SJSA1 (cell line): Measurements from ENCODE around the gene NYAP2. TPM values are rescaled to one million over a fixed set of nuclear protein-coding genes. Genes with fewer than 3 reads are reported as not detected.

Experiments
- DNase-seq, 2 experiments: peaks; one replicate each; pipeline ENCODE4 v3.0.0-alpha.2; 2015 to 2020; ENCODE audit warnings: low spot score in 2 of 2, low read depth in 1 of 2
- H3K27ac ChIP-seq: fragments of 250-450 bp; sonication (Bioruptor Pico); 2 replicates; pipeline ENCODE4 v1.5.1; 2020; ENCODE audit warnings: mild to moderate bottlenecking, moderate library complexity
- H3K27me3 ChIP-seq: fragments of 250-450 bp; sonication (Bioruptor Pico); replicated peaks from 2 replicates; pipeline ENCODE4 v1.5.1; 2020; ENCODE audit warnings: mild to moderate bottlenecking, moderate library complexity
- H3K36me3 ChIP-seq: fragments of 250-450 bp; sonication (Bioruptor Pico); 2 replicates; pipeline ENCODE4 v1.5.1; 2020; ENCODE audit warnings: mild to moderate bottlenecking
- H3K4me1 ChIP-seq: fragments of 250-450 bp; sonication (Bioruptor Pico); replicated peaks from 2 replicates; pipeline ENCODE4 v1.6.1; 2021; ENCODE audit warnings: mild to moderate bottlenecking
- H3K4me3 ChIP-seq: fragments of 250-450 bp; sonication (Bioruptor Pico); 2 replicates; pipeline ENCODE4 v1.5.1; 2020; ENCODE audit warnings: mild to moderate bottlenecking
- H3K9me3 ChIP-seq: fragments of 250-450 bp; sonication (Bioruptor Pico); replicated peaks from 2 replicates; pipeline ENCODE4 v1.5.1; 2020; ENCODE audit warnings: mild to moderate bottlenecking
- total RNA-seq: library from RNA; depleted of rRNA; stranded (reverse); fragments of >200 nt; shearing (Covaris generic); gene quantifications from 2 replicates; pipeline ENCODE4 v1.2.3, GENCODE V29; 2014

Gene NYAP2
- total RNA-seq, 1 experiment from 2014 or later = not detected

DNA sequence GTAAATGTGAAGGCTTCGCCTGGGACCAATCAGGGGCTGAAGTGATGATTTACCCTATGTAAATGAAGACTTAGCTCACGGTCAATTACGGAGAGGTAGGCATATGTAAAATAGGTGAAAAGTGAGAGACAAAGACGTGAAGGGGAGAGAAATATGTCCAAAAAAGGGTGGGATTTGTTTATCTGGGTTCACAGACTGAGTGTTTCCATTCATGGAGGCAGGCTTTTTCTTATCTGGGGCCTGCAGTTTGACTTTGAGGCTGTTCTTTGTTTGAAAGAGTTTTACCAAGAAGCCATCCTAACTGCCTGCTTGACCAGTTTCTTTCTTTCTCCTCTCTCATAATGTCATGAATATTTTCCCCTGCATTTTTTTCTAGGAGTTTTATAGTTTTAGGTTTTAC is 202.7 kb downstream of the NYAP2 start:
- no peak overlapping the region for H3K27ac ChIP-seq

DNA sequence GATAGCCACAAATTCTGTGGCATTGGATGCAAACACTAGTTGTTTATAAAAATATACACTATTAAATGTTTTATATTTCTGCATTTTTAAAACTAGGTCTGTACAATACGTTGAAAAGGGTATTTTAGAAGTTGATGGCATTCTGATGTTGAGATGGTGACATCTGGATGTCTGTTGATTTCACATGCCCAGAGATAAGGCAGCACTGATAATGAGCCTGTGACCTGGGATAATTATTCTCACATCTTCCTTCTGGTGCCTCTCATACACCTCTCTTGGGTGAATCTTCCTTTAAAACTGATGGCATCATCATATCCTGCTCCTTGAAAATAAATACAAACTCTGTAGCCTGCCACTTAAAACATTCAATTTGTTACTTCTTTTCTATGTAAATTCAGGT is 208.6 kb downstream of the NYAP2 start:
- Histone ChIP-seq H3K4me1 (no peaks in the 10 kb centered on the region), H3K9me3 (no peaks in the 10 kb centered on the region), H3K27ac (no peak overlapping the region), H3K36me3 (no peaks in the 10 kb centered on the region), H3K4me3 (no peak overlapping the region), H3K27me3 (peaks cover 7% of the 10 kb centered on the region; the same call in 1 of the 2 replicates)
- DNase-seq = no peak

More for the DNA sequence above, 202.7 kb downstream of the NYAP2 start:
- H3K4me1 ChIP-seq = no peaks in the 10 kb centered on the region
- no peak for DNase-seq
- H3K36me3 ChIP-seq = no peaks in the 10 kb centered on the region
- H3K27me3 ChIP-seq = no peaks in the 10 kb centered on the region
- no peaks in the 10 kb centered on the region for H3K9me3 ChIP-seq
- H3K4me3 ChIP-seq = no peak overlapping the region

DNA sequence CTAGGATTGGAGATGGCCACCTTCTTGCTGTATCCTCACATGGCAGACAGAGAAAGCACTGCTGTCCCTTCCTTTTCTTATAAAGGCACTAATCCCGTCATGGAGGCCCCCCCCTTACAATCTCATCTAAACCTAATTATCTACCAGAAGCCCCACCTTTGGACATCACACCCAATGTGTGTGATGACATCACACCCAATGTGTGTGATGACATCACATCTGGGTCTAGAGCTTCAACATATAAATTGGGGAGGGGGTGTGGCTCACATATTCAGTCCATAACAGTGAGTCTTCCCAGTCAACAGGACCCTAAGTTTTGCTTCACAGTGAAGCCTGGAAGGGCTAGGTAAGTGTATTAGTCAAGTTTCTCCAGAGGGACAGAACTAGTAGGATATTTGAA is 213.1 kb downstream of the NYAP2 start:
- Histone ChIP-seq H3K4me1 (no peaks in the 10 kb centered on the region), H3K27me3 (peaks cover 7% of the 10 kb centered on the region; the same call in 1 of the 2 replicates), H3K9me3 (no peaks in the 10 kb centered on the region), H3K27ac (no peak overlapping the region), H3K36me3 (no peaks in the 10 kb centered on the region), H3K4me3 (no peak overlapping the region)
- no peak for DNase-seq

DNA sequence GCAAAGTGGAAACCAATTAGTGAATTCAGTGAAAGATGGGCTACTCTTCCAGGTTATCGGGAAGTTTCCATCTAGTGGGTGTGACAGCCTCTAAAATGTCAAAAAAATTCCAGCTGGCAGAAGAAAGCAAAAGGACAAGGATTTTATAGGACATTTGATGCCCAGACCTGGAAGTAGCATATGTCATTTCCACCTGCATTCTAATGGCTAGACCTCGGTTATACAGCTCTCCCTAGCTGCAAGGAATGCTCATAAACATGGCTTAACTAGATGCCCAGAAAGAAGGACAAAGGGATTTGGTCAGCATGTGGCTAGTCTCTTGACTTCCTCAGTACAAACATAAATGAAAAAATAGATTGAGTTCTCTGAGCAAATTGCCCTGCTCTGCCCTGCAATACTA is 215.4 kb downstream of the NYAP2 start:
- Histone ChIP-seq H3K27me3 (no peaks in the 10 kb centered on the region), H3K4me3 (no peak overlapping the region), H3K9me3 (no peaks in the 10 kb centered on the region), H3K27ac (no peak overlapping the region), H3K36me3 (no peaks in the 10 kb centered on the region), H3K4me1 (no peaks in the 10 kb centered on the region)
- no peak for DNase-seq

DNA sequence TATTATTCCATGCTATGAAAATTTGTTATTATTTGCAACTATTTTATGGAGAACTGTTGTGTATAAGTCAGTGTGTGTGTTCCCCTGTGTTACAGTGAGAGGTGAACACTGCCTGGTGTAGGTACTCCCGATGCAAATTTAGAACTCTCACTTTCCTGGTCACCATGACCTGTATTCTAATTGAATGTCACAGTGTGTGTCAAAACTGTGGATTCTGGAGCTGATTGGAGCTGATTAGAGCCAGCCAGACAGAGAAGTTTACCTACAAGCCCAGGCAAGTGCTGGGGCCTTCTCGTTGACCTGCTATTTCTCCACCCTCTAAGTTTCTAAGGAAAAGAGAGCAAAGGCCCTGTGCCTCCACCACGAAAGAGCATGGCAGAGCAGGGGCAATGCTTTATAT is 216.0 kb downstream of the NYAP2 start:
- no peaks in the 10 kb centered on the region for H3K27me3 ChIP-seq
- no peak for DNase-seq
- H3K4me1 ChIP-seq = no peaks in the 10 kb centered on the region
- no peaks in the 10 kb centered on the region for H3K36me3 ChIP-seq
- no peak overlapping the region for H3K27ac ChIP-seq
- H3K4me3 ChIP-seq = no peak overlapping the region
- no peaks in the 10 kb centered on the region for H3K9me3 ChIP-seq

DNA sequence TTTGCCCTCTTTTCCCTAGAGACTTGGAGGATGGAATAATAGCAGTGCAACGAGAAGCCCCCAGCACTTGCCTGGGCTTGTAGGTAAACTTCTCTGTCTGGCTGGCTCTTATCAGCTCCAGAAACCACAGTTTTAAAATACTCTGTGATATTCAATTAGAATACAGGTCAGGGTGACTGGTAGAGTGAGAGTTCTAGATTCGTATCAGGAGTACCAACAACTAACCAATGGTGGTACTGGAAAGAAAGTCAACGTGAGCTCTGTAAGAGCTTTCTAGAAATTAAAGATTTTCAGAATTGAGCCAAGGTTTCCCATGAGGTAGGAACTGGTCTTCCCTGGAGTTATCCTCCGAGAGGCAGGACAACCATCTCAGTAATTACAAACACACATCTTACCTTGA is 216.9 kb downstream of the NYAP2 start:
- H3K27ac ChIP-seq = no peak overlapping the region
- no peaks in the 10 kb centered on the region for H3K27me3 ChIP-seq
- H3K4me1 ChIP-seq = no peaks in the 10 kb centered on the region
- H3K36me3 ChIP-seq = no peaks in the 10 kb centered on the region
- no peaks in the 10 kb centered on the region for H3K9me3 ChIP-seq
- DNase-seq = no peak
- no peak overlapping the region for H3K4me3 ChIP-seq

DNA sequence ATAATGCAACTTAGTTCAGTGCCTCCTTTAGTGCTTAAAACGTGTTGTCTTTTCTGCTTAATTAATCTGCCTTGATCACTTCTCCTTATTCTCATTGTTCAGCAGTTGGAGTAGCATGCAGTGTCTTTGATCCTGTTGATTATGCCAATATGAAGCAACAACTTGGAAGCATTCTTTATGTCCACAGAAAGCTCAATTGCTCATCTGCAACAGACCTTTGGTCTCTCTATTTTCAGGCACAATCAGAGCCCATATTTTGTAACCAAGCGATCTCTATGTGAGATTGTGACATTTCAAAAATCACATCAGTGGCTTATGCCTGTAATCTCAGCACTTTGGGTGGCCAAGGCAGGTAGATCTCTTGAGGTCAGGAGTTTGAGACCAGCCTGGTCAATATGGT is 217.3 kb downstream of the NYAP2 start:
- H3K9me3 ChIP-seq = no peaks in the 10 kb centered on the region
- no peaks in the 10 kb centered on the region for H3K36me3 ChIP-seq
- H3K4me1 ChIP-seq = no peaks in the 10 kb centered on the region
- H3K27ac ChIP-seq = no peak overlapping the region
- no peak overlapping the region for H3K4me3 ChIP-seq
- DNase-seq = no peak
- H3K27me3 ChIP-seq = no peaks in the 10 kb centered on the region

DNA sequence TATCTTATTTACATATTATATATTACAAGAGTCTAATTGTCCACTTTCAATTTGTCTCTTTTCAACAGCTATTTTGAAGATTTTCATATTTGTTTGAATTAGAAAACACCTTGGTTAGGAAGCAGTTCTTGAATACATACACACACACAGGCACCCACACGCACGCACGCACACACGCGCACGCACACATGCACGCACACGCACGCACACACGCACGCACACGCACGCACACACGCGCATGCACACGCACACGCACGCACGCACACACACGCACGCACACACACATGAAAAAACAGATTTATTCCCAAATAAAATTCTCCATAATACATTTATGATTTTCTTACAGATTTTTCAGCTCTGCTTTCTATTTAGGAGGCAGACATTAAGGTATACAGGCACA is 220.7 kb downstream of the NYAP2 start:
- Histone ChIP-seq H3K27me3 (no peaks in the 10 kb centered on the region), H3K36me3 (no peaks in the 10 kb centered on the region), H3K4me1 (no peaks in the 10 kb centered on the region), H3K4me3 (no peak overlapping the region), H3K9me3 (no peaks in the 10 kb centered on the region), H3K27ac (no peak overlapping the region)
- no peak for DNase-seq

DNA sequence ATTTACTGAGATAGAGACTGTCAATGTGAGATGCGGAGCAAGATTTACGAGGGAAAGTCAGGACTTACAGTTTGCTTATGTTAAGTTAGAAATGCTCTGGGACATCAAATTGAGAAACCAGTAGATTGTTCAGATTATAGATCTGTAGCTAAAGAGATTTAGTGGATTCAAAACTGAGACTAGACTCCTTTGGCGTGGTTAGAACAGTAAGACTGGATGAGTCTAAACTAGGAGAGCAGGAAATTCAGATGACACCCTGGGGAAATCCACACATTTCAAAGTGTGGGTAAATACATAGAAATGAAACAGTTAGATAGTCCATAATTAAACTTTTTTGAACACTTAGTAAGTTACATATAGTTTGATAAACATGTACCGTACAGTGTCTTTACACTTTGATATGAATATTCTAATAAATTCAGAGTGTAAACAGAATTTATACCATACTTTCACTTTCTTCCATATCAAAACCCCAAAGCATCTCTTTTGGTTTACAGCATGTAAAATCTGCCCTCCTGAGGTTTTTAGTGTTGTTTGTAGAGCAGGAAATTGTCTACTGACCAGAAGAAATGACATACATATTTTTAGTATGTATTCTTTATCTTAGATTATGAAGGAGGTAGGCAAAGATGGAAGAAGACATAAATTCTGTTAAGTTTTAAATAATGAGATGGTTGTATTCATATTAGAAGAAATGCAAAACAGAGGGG is 231.5 kb downstream of the NYAP2 start:
- Histone ChIP-seq H3K4me3 (no peak overlapping the region), H3K4me1 (no peaks in the 10 kb centered on the region), H3K27me3 (0 out of 2 replicates have a peak, but pooled peaks cover 7% of the 10 kb centered on the region), H3K36me3 (no peaks in the 10 kb centered on the region), H3K27ac (no peak overlapping the region), H3K9me3 (no peaks in the 10 kb centered on the region)
- DNase-seq = no peak

DNA sequence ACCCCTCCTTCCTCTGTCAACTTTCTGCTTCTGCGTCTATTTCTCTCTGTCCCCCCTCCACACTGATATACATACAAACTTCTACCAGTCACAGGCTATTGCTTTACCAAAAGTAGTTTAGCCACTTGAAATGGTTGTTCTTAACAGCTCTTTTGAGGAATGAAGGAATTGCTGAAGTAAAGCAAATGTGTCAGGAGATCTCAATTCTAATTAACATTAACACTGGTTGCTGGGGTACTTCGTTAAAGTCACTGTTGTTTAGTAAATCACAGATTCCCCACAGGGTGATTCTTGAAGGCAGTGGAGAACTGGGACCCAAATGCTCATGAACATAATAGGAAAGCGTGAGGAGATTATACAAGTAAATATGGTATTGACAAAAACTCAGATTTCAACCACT is 232.8 kb downstream of the NYAP2 start:
- Histone ChIP-seq H3K4me3 (no peak overlapping the region), H3K27me3 (0 out of 2 replicates have a peak, but pooled peaks cover 9% of the 10 kb centered on the region), H3K36me3 (no peaks in the 10 kb centered on the region), H3K4me1 (no peaks in the 10 kb centered on the region), H3K9me3 (no peaks in the 10 kb centered on the region), H3K27ac (no peak overlapping the region)
- DNase-seq = no peak

DNA sequence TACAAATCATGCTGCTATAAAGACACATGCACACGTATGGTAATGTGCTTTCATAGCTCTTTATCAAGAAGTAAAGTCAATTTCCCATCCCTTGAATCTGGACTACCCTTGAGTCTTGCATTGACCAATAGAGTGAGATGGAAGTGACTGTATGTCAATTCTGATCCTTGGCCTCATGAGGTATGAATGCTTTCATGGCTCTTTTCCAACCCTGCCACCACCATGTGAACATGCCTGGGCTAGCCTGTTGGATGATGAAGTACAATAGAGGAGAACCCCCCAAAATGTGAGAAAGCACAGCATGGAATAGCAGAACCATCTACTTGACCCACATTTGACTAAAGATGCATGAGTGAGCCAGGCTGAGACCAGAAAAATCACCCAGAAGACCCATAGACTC is 237.0 kb downstream of the NYAP2 start:
- no peaks in the 10 kb centered on the region for H3K4me1 ChIP-seq
- no peaks in the 10 kb centered on the region for H3K9me3 ChIP-seq
- no peaks in the 10 kb centered on the region for H3K36me3 ChIP-seq
- DNase-seq = no peak
- 0 out of 2 replicates have a peak, but pooled peaks cover 13% of the 10 kb centered on the region for H3K27me3 ChIP-seq
- no peak overlapping the region for H3K27ac ChIP-seq
- no peak overlapping the region for H3K4me3 ChIP-seq

DNA sequence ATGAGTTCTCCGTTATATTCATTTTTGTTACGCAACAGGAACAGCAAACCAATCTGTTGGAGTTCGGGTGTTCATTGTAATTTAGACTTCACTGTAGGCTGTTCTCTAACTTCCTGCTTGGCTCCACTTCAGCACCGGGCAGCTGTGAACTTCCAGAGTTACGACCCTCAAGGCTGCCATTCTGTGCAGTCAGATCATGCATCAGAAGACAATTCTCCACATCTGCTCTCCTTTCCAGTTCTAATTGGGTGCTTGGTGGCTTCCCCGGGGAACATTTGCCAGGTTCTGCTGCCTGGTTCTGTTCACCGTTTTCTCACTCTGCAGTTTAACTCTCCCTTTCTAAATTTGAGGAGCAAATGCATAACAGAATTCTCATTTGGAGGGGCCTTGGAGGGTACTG is 237.7 kb downstream of the NYAP2 start:
- H3K4me1 ChIP-seq = no peaks in the 10 kb centered on the region
- no peak overlapping the region for H3K4me3 ChIP-seq
- DNase-seq = no peak
- H3K27ac ChIP-seq = no peak overlapping the region
- H3K27me3 ChIP-seq = 0 out of 2 replicates have a peak, but pooled peaks cover 13% of the 10 kb centered on the region
- no peaks in the 10 kb centered on the region for H3K9me3 ChIP-seq
- H3K36me3 ChIP-seq = no peaks in the 10 kb centered on the region

DNA sequence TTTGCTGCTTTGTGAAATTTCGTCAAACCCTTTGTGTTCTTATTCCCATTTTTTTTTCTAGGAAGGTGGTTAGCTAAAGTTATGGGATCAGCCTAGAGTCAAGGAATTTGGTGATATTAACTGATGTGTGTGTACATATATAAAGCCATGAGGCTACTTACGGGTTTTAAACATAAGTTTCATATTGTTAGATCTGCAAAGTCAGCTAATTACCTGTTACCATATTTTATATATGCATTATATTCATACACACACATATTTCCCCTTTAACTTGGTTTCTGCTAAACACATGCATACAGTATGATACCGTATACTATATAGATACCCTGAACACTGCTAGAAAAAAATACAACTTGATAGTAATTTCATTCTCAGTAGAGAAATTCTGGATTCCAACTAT is 241.0 kb downstream of the NYAP2 start:
- no peaks in the 10 kb centered on the region for H3K4me1 ChIP-seq
- no peak overlapping the region for H3K27ac ChIP-seq
- DNase-seq = no peak
- H3K9me3 ChIP-seq = no peaks in the 10 kb centered on the region
- no peak overlapping the region for H3K4me3 ChIP-seq
- 0 out of 2 replicates have a peak, but pooled peaks cover 9% of the 10 kb centered on the region for H3K27me3 ChIP-seq
- H3K36me3 ChIP-seq = no peaks in the 10 kb centered on the region

DNA sequence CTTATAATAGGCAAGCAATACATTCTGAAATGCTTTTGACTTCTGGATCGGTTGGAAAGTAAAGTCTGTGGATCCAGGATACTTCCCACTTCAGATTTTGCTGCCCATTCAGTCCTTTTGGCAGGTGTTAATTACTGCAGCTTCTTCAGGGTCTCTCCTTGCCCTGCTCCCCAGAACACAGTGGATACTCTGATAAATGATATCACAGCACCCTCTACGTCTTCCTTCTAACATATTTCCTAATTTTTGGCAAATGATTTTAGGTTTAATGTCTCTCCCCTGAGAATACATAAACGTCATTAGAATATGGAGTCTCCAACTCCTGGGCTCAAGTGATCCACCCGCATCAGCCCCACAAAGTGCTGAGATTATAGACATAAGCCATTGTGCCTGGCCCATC is 249.8 kb downstream of the NYAP2 start:
- Histone ChIP-seq H3K36me3 (no peaks in the 10 kb centered on the region), H3K4me1 (no peaks in the 10 kb centered on the region), H3K27ac (no peak overlapping the region), H3K27me3 (peaks cover 9% of the 10 kb centered on the region; the same call in 1 of the 2 replicates), H3K4me3 (no peak overlapping the region), H3K9me3 (no peaks in the 10 kb centered on the region)
- DNase-seq = no peak

DNA sequence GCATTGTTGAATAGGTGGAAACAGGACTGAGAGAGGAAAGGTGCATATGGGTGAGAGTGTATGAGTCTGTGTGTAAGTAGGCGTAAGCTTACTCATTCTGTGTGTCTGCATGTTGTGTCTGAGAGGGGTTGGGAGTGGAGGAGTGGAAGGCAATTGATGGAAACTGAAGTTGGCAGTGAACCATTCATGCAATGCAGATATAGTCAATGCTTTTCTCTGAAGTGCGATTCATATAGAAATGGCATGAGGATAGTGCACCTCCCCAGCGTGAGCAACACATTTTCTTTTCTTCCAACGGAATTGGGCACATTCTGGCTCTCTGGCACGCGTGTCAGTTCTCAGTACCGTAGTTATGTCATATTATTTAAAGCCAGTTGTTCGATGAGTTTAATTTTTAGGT is 250.5 kb downstream of the NYAP2 start:
- Histone ChIP-seq H3K9me3 (no peaks in the 10 kb centered on the region), H3K36me3 (no peaks in the 10 kb centered on the region), H3K4me1 (no peaks in the 10 kb centered on the region), H3K4me3 (no peak overlapping the region), H3K27ac (no peak overlapping the region), H3K27me3 (peaks cover 9% of the 10 kb centered on the region; the same call in 1 of the 2 replicates)
- no peak for DNase-seq
